Gastroesophageal sphincter (tissue), 3 donors: ENCODE measurements around the gene RAE1.

Experiments
- CTCF ChIP-seq, 4 experiments: fragments of 200-600 bp in 2 of 4; fragments of 450-650 bp in 2 of 4; sonication (generic) in 1 of 4; IDR thresholded peaks; one replicate each; pipeline ENCODE4 v1.5.1; 2017 to 2019; ENCODE audit warnings: antibody characterized with exemption in 4 of 4, mild to moderate bottlenecking in 2 of 4, moderate library complexity in 2 of 4
- EP300 ChIP-seq: sonication (generic); formaldehyde crosslinking; IDR thresholded peaks from one replicate; pipeline ENCODE4 v1.6.1; 2017; ENCODE audit warnings: antibody characterized with exemption, mild to moderate bottlenecking
- POLR2A ChIP-seq, 2 donors: fragments of 450-650 bp; IDR thresholded peaks; one replicate each; pipeline ENCODE4 v1.6.1; 2017; ENCODE audit warnings: antibody characterized with exemption in 2 of 2, mild to moderate bottlenecking in 2 of 2, moderate library complexity in 1 of 2
- POLR2AphosphoS5 ChIP-seq: sonication (generic); formaldehyde crosslinking; IDR thresholded peaks from one replicate; pipeline ENCODE4 v1.6.1; 2017; ENCODE audit warnings: antibody characterized with exemption

GRCh38 chr20:57353351-57353750 lies 2.3 kb downstream of the RAE1 start:
- TF ChIP-seq POLR2AphosphoS5 (no peak), POLR2A (IDR thresholded peaks at IDR 0.05) (no peak), EP300 (no peak), CTCF (IDR thresholded peaks at IDR 0.05) (no peak)
